HG03439 (cell line): ENCODE data around the gene SBK2.

Experiments
- ATAC-seq: cut with Tn5 transposase; IDR thresholded peaks from one replicate; pipeline ENCODE4 v1.9.1; 2021; ENCODE audit warnings: mild to moderate bottlenecking, moderate library complexity; ENCODE audit not compliant: unreplicated experiment

Gene SBK2

DNA sequence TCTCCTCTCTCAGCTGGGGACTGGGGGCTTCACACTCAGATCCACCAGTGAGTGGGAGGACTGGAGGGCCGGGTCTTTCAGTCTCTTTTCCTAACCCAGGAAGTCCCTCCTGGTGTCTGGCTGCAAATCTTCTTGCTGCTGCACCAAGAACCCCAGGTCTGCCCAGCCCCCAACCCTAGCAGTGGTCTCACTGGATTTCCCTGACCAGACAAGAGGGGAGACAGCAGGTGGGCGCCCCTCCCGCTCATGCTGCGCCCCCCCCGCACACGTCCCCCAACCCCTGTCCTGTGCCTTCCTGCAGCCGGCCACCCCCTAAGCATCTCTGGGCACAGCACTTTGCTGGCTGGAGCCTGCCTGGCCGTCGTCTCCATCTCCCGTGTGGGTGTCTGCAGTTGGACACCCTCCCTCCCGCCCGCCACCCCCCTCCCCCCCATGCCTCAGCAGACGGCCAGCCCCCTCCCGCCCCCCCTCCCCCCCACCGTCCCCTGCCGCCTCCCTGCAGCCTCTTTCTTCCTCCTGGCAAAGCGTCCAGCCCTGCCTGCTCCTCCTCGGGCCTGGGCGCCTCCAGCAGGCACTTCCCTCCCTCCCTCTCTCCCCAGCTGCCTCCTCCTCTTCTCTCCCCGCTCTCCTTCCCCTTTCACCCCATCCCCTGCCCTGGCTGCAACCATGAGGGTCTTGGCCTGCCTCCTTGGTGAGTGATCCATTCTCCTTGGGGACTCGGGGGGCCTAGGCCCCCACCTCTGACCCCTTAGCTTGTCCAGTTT is 48.8 kb downstream of the SBK2 start, which contains the start of gene SSC5D:
SSC5D (plus strand) TSS at position 513 of the 764 bp plus-strand sequence; CDS start at position 667, 154 bp downstream.
- ATAC-seq: no peak

DNA sequence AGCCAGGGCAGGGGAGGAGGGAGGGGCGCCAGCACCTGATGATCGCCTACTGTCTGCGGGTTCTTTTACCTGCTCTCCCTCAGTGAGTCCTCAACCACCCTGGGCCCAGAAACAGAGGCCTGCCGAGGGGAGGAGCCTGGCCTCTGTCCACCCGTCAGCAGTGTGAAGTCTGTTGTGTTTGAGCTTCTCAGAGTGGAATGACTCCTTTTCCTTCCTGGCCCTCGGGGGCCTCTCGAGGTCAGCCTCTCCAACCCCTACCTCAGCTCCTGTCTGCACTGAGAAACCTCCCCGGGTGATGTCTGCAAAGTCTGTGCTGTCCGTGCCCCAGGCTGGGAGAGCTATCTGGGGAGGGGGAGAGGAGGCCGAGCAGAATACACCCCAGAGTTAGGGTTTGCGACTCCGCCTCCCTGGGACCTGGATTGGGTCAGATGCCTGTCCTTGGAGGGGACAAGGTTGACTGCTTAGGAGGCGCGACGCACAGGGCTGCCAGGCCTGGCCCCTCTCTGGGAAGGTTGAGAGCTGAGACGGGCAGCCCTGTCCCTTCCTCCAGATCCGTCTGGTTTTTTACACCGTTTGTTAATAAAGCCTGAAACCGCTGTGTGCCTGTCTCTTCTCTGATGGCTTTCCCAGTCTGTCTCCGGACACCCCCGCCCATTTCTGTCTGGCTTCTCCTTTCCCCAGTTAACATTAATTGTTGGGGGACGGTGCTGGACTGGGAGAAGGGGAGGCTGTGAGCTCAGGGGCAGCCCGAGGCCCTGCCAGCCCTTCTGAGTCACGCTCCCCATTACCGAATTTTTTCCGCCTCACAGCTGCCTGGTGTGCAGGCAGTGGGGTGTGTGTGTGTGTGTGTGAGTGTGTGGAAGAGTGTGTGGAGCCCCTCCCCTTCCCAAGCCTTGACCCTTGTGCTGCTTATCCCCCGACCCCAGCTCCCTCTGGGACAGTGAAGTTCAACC is 49.7 kb downstream of the SBK2 start:
- no peak for ATAC-seq

DNA sequence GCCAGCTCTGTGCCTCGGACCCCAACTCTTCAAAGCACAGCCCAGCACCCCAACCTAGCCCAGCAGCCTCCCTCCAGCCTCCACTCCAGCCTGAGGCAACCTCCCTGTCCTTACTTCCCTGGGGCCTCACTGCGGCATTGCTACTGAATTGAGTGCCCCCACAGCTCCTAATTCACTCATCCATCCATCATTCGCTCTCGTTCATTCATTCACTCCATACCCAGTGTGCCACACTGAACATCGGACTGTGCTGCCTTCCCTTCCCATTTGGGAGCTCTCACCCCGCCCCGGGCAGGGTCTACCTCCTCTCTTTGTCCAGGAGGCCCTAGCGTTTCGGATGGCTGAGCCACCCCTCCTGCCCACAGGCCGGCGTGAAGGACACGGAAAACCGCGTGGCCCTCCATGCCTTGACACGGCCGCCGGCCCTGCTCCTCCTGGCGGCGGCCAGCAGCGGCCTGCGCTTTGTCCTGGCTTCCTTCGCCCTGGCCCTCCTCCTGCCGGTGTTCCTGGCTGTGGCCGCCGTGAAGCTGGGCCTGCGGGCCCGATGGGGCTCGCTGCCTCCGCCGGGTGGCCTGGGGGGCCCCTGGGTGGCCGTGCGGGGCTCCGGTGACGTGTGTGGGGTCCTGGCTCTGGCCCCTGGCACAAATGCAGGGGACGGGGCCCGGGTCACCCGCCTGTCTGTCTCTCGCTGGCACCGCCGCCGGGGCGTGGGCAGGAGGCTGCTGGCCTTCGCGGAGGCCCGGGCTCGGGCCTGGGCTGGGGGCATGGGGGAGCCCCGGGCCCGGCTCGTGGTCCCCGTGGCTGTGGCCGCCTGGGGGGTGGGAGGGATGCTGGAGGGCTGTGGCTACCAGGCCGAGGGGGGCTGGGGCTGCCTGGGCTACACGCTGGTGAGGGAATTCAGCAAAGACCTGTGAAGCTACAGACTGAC is 50.6 kb downstream of the SBK2 start:
- ATAC-seq: no peak

DNA sequence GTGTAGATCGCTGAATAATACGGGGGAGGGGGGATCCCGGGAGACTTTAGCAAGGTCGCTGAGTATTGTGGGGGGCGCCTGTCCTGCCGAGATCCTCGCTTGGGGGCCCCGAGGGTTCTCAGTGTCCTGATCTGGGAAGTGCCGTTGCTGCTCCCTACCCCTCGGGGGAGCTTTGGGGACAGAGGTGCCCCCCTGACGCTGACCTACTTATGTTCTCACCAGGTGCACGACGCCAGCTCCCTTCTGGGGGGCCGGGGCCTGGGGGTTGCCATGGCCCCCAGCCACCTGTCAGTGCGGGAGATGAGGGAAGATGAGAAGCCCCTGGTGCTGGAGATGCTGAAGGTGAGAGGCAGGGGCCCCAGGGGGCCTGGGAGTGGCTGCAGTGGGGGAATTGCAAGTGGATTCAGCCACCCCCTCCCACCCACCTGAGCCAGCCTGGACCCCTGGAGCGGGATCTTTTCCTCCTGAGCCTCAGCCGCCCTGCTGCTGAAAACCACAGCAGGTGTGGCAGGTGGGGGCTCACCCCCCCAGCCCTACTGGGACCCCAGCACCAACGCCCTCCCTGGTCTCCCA is 51.4 kb downstream of the SBK2 start:
- ATAC-seq: no peak

DNA sequence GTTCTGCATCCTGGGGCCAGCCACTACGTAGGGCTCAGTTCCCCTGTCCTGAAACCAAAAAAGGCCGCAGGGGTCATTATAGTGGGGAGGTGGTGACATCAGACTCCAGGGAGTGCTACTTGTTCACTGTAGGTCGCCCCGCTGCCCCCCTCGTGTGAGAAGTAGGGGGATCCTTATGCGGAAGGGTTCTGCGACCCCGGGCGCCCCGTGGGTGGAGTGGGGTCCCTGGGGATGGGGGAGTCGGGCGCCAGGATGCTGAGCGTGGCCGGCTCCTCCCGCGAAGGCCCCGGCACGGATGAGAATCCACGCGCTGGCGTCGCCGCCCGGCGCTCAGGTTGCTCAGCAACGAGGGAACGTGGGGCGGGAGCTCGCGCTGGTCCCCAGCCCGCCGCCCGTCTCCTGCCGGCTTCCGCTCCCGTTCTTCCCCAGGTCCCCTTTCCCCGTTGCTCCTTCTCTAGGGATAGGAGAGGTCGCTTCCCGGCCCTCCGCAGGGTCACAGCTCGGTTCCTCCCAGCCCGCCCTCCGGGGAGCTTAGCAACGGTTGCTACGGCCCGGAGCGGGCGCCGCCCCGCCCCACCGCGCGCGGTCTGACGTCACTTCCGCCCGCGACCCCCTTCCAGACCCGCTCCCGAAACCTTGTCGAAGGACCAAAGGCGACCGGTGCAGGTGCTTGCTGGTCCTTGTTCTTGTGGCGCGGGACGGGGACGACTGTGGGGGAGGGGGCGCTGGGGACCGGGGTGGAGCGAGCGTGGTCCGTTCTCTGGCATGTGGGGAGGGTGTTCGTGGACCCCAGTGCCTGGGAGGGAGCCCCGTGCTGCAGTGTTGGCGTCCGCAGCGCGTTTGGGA is 52.1 kb downstream of the SBK2 start, which contains the start of gene NAT14:
NAT14 (plus strand) TSS at position 596 of the 846 bp plus-strand sequence. CDS start 521 bp downstream, outside the sequence.
- ATAC-seq: no peak

DNA sequence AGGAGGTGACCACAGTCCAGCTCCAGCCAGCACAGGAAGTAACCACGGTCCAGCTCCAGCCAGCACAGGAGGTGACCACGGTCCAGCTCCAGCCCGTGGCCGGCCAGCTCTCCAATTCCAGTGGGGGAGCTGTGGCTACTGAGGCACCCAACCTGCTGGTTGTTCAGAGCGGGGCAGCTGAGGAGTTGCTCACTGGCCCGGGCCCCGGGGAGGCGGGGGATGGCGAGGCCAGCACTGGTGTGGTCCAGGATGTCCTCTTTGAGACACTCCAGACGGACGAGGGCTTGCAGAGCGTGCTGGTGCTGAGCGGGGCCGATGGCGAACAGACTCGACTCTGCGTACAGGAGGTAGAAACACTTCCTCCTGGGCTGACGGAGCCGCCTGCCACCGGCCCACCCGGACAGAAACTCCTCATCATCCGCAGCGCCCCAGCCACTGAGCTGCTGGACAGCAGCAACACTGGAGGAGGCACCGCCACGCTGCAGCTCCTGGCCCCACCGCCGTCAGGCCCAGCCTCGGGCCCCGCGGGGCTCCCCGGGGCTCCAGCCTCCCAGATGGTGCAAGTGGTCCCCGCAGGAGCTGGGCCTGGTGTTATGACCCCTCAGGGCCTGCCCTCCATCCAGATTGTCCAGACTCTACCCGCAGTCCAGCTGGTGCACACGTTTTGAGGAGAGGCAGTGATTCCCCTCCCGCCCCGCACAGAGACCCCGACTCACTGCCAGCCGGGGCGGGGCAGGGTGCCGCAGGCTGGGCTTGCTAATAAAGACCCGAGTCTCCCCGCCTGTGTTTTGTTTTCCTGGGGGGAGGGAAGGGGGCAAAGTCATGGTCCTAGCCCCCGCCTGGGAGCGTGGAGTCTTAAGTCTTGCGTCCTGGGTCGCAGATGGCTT is 53.0 kb downstream of the SBK2 start:
- no peak for ATAC-seq

DNA sequence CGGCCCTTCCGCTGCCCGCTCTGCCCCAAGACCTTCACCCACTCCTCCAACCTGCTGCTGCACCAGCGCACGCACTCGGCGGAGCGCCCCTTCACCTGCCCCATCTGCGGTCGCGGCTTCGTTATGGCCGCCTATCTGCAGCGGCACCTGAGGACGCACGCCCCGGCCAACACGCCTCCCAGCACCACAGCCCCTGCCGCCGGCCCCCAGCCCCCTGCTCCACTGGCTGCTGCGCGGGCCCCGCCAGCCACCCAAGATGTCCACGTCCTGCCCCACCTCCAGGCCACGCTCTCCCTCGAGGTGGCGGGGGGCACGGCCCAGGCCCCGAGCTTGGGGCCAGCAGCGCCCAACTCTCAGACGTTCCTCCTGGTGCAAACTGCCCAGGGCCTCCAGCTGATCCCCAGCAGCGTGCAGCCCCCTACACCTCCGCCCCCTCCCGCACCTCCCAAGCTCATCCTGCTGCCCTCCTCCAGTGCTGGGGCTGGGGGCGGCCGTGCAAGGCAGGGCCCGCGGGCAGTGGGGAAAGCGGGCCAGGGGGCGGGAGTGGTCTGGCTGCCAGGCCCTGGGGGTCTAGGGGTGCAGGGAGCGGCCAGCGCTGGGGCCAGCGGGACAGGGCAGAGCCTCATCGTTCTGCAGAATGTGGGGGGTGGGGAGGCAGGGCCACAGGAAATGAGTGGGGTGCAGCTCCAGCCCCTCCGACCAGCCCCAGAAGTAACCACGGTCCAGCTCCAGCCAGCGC is 53.8 kb downstream of the SBK2 start:
- no peak for ATAC-seq

DNA sequence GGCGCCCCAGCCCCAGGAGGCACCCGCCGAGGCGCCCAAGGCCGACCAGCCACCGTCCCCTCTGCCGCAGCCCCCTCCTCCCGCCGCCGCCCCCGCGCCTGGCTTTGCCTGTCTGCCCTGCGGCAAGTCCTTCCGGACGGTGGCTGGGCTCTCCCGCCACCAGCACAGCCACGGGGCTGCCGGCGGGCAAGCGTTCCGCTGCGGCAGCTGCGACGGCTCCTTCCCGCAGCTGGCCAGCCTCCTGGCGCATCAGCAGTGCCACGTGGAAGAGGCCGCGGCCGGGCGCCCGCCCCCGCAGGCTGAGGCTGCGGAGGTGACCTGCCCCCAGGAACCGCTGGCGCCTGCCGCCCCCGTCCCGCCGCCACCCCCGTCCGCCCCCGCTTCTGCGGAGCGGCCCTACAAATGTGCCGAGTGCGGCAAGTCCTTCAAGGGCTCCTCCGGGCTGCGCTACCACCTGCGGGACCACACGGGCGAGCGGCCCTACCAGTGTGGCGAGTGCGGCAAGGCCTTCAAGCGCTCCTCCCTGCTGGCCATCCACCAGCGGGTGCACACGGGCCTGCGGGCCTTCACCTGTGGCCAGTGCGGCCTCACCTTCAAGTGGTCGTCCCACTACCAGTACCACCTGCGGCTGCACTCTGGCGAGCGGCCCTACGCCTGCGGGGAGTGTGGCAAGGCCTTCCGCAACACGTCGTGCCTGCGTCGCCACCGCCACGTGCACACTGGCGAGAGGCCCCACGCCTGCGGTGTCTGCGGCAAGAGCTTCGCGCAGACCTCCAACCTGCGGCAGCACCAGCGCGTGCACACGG is 54.6 kb downstream of the SBK2 start:
- no peak for ATAC-seq

DNA sequence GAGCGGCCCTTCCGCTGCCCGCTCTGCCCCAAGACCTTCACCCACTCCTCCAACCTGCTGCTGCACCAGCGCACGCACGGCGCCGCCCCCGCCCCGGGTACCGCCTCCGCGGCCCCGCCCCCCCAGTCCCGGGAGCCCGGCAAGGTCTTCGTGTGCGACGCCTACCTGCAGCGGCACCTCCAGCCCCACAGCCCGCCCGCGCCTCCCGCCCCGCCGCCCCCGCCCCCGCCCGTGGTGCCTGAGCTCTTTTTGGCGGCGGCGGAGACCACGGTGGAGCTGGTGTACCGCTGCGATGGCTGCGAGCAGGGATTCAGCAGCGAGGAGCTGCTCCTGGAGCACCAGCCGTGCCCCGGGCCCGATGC is 55.2 kb downstream of the SBK2 start:
- no peak for ATAC-seq

DNA sequence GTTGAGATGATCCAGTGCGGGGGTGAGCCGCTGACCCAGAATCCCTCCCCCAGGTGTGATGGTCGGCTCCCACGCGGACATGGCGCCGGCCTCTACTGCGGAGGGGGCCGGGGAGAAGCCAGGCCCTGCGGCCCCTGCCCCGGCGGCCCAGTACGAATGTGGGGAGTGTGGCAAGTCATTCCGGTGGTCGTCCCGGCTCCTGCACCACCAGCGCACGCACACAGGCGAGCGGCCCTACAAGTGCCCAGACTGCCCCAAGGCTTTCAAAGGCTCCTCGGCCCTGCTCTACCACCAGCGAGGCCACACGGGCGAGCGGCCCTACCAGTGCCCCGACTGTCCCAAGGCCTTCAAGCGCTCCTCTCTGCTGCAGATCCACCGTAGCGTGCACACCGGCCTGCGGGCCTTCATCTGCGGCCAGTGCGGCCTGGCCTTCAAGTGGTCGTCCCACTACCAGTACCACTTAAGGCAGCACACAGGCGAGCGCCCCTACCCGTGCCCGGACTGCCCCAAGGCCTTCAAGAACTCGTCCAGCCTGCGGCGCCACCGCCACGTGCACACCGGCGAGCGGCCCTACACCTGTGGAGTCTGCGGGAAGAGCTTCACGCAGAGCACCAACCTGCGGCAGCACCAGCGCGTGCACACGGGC is 55.7 kb downstream of the SBK2 start:
- no peak for ATAC-seq

DNA sequence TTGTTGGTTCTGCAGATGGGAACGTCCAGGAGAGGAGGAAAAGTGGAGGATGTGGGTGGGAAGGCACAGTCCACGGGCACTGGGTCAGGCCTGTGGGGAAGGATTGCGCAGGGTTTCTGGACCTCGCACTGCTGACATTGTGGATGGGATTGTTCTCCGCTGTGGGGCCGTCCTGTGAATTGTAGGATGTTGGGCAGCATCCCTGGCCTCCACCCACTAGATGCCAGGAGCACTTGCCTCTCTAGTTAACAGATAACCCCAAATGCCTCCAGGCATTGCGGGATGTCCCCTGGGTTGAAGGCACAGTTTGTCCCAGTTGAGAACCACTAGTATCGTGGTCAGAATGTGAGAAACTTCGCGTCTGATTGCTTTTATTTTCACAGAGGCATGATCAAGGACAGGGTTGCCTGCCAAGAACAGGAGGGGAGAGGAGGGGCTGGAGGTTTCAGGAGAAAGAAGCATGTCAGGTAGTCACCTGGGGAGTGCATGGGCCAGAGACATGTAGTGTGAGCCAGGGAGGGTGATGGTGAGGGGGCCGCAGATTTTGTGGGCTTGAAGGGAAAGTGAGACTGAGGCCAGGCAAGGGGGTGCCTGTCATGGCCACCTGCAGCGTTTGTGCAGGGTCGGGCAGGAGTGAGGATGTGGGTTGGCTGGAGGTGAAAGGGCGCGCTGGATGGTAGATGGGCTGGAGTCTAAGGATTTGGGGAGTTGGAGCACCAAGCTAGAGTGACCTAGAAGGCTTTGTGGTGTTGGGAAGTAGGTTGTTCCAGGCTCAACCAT is 57.3 kb downstream of the SBK2 start:
- no peak for ATAC-seq

DNA sequence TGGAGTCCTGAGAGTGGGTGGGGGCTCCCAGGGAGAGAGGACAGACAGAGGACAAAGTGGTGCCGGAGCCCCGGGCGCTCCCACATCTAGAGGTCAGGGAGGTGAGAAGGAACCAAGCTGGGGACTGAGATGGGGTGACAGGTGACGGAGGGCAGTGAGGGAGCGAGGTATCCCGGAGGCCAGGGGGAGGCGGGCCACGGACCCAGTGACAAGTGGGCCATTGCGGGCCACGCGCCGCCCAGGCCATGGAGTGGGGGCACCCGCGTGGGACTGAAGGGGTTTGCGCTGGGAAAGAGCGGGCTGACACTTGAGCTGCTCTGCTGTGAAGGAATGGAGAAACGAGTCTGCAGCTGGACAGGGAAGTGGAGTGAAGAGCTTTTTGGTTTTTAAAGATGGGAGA is 57.9 kb downstream of the SBK2 start:
- no peak for ATAC-seq
